ENCODE measurements around the gene STX16. TPM values are rescaled to one million over a fixed set of nuclear protein-coding genes. Genes with fewer than 3 reads are reported as not detected.

STX16 gene
- total and polyA plus RNA-seq, 2 donors (not counting 1 experiment from before 2014, with no cell fraction given): 39.3 to 64.9 TPM

GRCh38 chr20:58709703-58710039 is 58.6 kb downstream of the STX16 start:
- H3K27ac ChIP-seq (ENCODE audit: insufficient read depth, low read length): no peak overlapping the region
- no peak overlapping the region for H3K9ac ChIP-seq (ENCODE audit: insufficient read depth, low read length)
- H3K36me3 ChIP-seq (ENCODE audit: control insufficient read depth, insufficient read depth, low read length): no peaks in the 10 kb centered on the region
- H4K20me1 ChIP-seq (ENCODE audit: control insufficient read depth, extremely low read depth, insufficient read depth, low read length): no peaks in the 10 kb centered on the region
- no peak overlapping the region for H3K4me2 ChIP-seq (ENCODE audit: extremely low read depth, insufficient read depth, low read length)
- no peak for TF ChIP-seq EZH2 (IDR thresholded peaks at IDR 0.05; ENCODE audit: low read length, missing control alignments)
- TF ChIP-seq, protein P1, sequence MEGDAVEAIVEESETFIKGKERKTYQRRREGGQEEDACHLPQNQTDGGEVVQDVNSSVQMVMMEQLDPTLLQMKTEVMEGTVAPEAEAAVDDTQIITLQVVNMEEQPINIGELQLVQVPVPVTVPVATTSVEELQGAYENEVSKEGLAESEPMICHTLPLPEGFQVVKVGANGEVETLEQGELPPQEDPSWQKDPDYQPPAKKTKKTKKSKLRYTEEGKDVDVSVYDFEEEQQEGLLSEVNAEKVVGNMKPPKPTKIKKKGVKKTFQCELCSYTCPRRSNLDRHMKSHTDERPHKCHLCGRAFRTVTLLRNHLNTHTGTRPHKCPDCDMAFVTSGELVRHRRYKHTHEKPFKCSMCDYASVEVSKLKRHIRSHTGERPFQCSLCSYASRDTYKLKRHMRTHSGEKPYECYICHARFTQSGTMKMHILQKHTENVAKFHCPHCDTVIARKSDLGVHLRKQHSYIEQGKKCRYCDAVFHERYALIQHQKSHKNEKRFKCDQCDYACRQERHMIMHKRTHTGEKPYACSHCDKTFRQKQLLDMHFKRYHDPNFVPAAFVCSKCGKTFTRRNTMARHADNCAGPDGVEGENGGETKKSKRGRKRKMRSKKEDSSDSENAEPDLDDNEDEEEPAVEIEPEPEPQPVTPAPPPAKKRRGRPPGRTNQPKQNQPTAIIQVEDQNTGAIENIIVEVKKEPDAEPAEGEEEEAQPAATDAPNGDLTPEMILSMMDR (conservative IDR thresholded peaks at IDR 0.05 in 1 of 2, IDR thresholded peaks at IDR 0.05 in 1 of 2; ENCODE audit: low read depth in 1 of 2, low read length in 2 of 2): no peak
- DNase-seq (ENCODE audit: low read depth in 2 of 2): no peak
- no peaks in the 10 kb centered on the region for H3K4me1 ChIP-seq (ENCODE audit: control insufficient read depth, extremely low read depth, insufficient read depth, low read length)
- no peaks in the 10 kb centered on the region for H3K27me3 ChIP-seq (ENCODE audit: control insufficient read depth, insufficient read depth, low read length)
- no peak overlapping the region for H3K4me3 ChIP-seq (replicated peaks in 1 of 4; ENCODE audit: control extremely low read depth in 1 of 4, insufficient read depth in 1 of 4, low read depth in 3 of 4, low read length in 4 of 4)
- H3K79me2 ChIP-seq (ENCODE audit: control insufficient read depth, insufficient read depth, low read length): no peaks in the 10 kb centered on the region
- no peak overlapping the region for H2AFZ ChIP-seq (ENCODE audit: low read length)
- H3K9me3 ChIP-seq (ENCODE audit: control insufficient read depth, insufficient read depth, low read depth, low read length): no peaks in the 10 kb centered on the region

- no peaks in the 10 kb centered on the region for H3K27me3 ChIP-seq (ENCODE audit: control insufficient read depth, insufficient read depth, low read length)
- H3K9ac ChIP-seq (ENCODE audit: insufficient read depth, low read length): no peak overlapping the region
- no peak overlapping the region for H3K27ac ChIP-seq (ENCODE audit: insufficient read depth, low read length)
- no peak overlapping the region for H2AFZ ChIP-seq (ENCODE audit: low read length)
- no peak for TF ChIP-seq EZH2 (IDR thresholded peaks at IDR 0.05; ENCODE audit: low read length, missing control alignments)
- no peaks in the 10 kb centered on the region for H3K4me1 ChIP-seq (ENCODE audit: control insufficient read depth, extremely low read depth, insufficient read depth, low read length)
- no peaks in the 10 kb centered on the region for H4K20me1 ChIP-seq (ENCODE audit: control insufficient read depth, extremely low read depth, insufficient read depth, low read length)
- no peaks in the 10 kb centered on the region for H3K79me2 ChIP-seq (ENCODE audit: control insufficient read depth, insufficient read depth, low read length)
- no peaks in the 10 kb centered on the region for H3K9me3 ChIP-seq (ENCODE audit: control insufficient read depth, insufficient read depth, low read depth, low read length)
- no peak for DNase-seq (ENCODE audit: low read depth in 2 of 2)
- no peaks in the 10 kb centered on the region for H3K36me3 ChIP-seq (ENCODE audit: control insufficient read depth, insufficient read depth, low read length)
- H3K4me3 ChIP-seq (replicated peaks in 1 of 4; ENCODE audit: control extremely low read depth in 1 of 4, insufficient read depth in 1 of 4, low read depth in 3 of 4, low read length in 4 of 4): no peak overlapping the region
- H3K4me2 ChIP-seq (ENCODE audit: extremely low read depth, insufficient read depth, low read length): no peak overlapping the region
These were observed 59.6 kb downstream of the STX16 start for GRCh38 chr20:58710481-58711265.

DNA sequence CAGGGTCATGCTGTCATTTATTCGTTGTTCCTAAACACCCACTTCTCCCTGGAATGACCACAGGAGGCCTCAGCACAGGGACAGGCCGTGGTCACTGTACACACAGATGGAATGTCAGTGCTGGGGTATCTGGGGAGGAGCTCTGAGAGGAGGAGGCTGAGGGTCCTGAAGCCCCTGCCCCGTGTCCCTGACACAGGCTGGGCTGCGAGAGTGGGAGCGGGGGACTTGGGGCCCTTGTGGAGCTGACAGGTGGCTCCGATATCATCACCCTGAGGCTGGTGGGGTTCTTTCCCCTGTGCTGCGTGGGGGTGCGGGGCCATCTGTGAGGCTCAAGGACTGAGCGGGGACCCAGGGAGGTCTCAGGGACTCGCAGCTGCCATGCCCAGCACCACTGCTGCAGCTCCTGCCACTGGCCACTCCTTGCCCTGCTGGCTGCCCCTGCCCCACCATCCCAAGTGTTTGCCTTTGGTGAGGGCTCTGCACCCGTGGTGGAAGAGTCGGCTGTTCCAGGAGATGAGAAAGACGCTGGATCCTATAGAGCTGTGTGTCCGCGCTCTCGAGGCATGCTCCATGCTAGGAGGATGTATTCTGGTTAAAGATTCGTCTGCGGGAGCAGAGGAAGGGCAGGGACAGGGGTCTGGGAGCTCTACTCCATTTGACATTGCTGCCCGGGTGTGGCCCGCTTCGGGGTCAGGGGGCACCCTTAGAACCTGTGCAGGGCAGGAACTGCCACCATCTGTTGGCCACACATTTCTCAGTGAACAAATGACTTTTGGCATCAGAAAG is 60.4 kb downstream of the STX16 start:
- H3K9me3 ChIP-seq (ENCODE audit: control insufficient read depth, insufficient read depth, low read depth, low read length): no peaks in the 10 kb centered on the region
- no peaks in the 10 kb centered on the region for H4K20me1 ChIP-seq (ENCODE audit: control insufficient read depth, extremely low read depth, insufficient read depth, low read length)
- H3K36me3 ChIP-seq (ENCODE audit: control insufficient read depth, insufficient read depth, low read length): no peaks in the 10 kb centered on the region
- no peak overlapping the region for H3K4me3 ChIP-seq (replicated peaks in 1 of 4; ENCODE audit: control extremely low read depth in 1 of 4, insufficient read depth in 1 of 4, low read depth in 3 of 4, low read length in 4 of 4)
- H3K79me2 ChIP-seq (ENCODE audit: control insufficient read depth, insufficient read depth, low read length): no peaks in the 10 kb centered on the region
- H2AFZ ChIP-seq (ENCODE audit: low read length): no peak overlapping the region
- no peak overlapping the region for H3K9ac ChIP-seq (ENCODE audit: insufficient read depth, low read length)
- H3K27me3 ChIP-seq (ENCODE audit: control insufficient read depth, insufficient read depth, low read length): no peaks in the 10 kb centered on the region
- no peak overlapping the region for H3K4me2 ChIP-seq (ENCODE audit: extremely low read depth, insufficient read depth, low read length)
- H3K4me1 ChIP-seq (ENCODE audit: control insufficient read depth, extremely low read depth, insufficient read depth, low read length): no peaks in the 10 kb centered on the region
- no peak for TF ChIP-seq EZH2 (IDR thresholded peaks at IDR 0.05; ENCODE audit: low read length, missing control alignments)
- TF ChIP-seq, protein P1 (conservative IDR thresholded peaks at IDR 0.05 in 1 of 2, IDR thresholded peaks at IDR 0.05 in 1 of 2; ENCODE audit: low read depth in 1 of 2, low read length in 2 of 2): no peak
- H3K27ac ChIP-seq (ENCODE audit: insufficient read depth, low read length): no peak overlapping the region
- no peak for DNase-seq (ENCODE audit: low read depth in 2 of 2)
